HG03175 (cell line): Measurements from ENCODE around the gene SALL1.

ENCODE experiments used
- ATAC-seq: cut with Tn5 transposase; IDR thresholded peaks from one replicate; pipeline ENCODE4 v1.9.1; 2021; ENCODE audit warnings: mild to moderate bottlenecking, moderate library complexity; ENCODE audit not compliant: unreplicated experiment

SALL1 gene

DNA sequence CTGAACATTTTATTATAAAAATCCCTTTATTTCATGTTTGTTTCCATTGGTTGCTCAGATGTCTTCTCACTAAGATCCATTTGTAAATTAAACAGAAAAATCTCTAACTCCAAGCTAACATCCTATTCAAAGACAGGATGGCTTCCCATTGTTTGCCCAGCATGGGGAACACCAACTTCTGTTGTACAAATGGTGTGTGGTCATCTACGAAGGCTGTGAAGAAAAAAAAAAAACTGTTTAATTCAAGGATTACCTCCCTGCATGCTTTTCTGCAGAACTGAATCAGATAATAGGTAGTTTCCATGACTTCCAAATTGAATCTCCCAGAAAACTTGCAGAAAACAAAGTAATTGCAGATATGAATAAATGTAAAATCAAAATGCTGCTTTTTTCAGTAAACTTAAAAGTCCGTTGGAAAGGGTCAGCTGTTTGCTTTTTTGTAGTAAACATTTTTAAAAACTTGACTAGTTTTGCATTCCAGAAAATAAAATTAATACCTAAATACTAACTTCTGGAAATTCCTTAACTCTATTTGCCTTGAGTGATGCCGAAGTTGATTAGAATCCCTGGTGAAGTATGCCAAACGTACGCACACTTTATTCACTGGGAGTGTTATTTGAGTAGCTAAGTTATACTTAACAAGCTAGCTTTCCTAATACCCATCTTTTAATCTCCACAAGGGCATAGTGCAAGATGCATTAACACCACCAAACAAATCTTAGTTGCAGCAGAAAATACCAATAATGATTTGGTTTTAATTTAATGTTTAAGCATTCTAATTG, 7.7 kb downstream of the SALL1 start:
- ATAC-seq: no peak

- no peak for ATAC-seq
Observed at GRCh38 chr16:51141541-51141940, 9.5 kb downstream of the SALL1 start.

GRCh38 chr16:51141106-51141505, 10.0 kb downstream of the SALL1 start:
- ATAC-seq: no peak

GRCh38 chr16:51140112-51140511, 11.0 kb downstream of the SALL1 start:
- no peak for ATAC-seq

DNA sequence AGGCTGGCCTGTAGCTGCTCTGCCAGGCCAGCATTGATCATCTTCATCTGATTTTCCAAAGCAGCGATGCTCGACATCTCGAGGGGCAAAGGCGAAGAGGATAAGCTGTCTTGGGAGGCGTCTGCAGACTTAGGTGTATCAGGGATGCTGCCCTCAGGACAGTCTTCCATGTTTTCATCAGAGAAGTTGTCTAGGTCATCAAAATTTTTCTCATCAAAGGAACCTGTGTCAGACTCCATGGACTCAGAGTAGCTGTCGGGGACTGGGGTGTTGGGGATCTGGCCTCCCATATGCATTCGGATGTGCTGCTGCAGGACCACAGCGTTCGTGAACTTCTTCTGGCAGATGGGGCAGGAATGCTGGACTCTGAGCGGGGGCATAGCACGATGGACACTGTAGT, 11.5 kb downstream of the SALL1 start:
- ATAC-seq: no peak

DNA sequence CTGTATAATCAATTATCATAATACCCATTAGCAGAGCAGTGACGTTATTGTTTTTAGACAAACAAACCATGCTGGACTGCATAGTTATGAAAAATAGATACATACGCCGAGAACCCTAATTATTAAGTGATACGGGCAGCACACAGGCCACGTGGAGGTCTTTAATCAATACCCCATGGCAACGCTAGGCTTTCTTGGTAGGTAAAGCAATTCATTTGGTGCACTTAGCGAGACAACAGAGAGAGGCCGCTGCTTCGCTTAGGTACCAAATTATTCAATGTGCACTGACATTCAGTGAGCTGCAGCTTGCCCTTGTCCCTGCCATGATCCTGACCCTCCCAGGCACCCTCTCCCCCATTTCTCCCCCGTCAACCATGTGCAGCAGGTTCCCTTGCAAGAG, 12.9 kb downstream of the SALL1 start:
- no peak for ATAC-seq

GRCh38 chr16:51137097-51137496, 14.0 kb downstream of the SALL1 start:
- ATAC-seq: no peak

GRCh38 chr16:51134876-51135275, 16.2 kb downstream of the SALL1 start:
- ATAC-seq: no peak

GRCh38 chr16:51134269-51134812, 16.7 kb downstream of the SALL1 start:
- no peak for ATAC-seq

DNA sequence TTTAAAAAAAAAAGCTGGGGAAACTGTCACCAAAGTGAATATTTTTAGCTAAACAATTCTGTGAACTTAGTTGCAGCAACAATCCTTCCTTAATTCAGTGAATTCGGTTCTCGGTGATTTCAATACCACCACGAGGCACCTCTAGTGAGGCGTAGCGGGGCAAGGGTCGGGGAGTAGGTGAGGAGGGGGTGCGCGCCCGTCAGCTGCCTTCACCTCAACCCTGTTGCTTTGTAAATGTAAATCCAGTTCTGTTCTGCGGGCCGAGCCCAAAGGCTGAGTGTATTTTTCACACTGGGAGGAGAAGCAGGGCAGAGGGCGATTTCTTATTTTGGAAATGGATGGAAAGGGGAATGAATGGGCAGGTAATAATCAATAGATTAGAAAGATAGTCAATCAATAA, 17.4 kb downstream of the SALL1 start:
- ATAC-seq: no peak

DNA sequence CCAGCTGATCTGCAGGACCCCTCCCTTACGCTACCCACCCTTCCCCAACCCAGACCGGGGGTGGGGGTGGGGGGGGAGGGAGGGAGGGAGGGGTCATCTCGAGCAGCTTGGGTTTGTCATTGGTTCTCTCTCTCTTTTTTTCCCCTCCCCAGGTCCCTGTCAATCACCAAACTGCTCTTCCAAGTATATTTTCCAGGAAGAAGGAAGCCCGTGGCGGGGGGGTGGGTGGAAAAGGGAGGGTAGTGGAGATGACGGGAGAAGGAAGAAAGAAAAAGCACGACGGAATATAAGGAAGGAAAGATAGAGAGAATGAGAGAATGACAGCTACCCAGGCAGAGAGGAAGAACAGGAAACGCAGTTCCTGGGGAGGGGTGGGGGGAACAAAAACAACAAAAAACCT, 17.9 kb downstream of the SALL1 start:
- ATAC-seq: no peak

DNA sequence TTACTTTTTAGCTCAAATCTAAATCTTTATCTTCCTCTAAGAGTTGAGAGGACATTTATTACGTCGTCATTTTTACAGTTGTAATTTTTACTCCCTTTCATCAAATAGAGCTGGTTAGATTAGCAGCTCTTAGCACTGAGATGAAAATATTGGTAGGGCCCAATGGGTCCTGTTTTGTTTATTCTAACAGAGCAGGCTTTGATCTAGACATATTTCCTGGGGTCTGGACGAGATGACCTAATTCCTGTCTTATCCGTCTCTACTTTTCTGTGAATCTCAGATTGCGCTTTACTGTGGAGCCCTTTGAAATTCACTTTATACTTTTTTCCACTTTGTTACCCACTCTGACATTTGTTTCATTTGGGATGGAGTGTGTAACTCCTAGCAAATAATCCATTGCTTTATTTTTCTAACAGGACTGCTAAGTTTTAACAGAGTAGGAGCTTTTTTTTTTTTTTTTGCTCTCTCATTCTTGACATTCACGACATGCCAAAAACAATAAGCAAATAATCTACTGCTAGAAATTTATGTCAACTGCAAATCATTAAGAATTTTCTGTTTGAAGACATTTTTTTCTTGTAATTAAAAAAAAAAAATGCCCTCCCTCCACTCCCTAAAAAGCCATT, 18.5 kb downstream of the SALL1 start:
- no peak for ATAC-seq

- ATAC-seq: no peak
Observed at GRCh38 chr16:51131619-51132018, 19.5 kb downstream of the SALL1 start.

DNA sequence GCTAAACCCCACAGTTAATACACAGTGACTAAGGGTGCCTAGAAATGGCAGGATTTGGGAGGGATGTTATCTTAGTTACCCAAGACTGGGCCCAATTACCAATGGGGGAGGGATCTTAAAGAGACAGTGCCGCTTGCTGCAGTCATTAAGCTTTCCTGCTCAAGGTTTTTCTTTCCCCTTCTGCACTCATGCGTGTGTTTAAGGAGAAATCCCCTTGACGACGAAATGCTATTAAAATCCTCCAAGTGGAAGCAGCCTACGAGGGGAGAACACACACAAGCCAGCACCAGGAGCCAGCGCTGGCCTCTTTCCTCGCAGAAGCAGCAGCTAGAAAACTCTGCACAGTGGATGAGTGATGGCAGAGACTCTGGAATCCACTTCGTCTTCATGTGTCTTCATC, 22.0 kb downstream of the SALL1 start:
- ATAC-seq: no peak

DNA sequence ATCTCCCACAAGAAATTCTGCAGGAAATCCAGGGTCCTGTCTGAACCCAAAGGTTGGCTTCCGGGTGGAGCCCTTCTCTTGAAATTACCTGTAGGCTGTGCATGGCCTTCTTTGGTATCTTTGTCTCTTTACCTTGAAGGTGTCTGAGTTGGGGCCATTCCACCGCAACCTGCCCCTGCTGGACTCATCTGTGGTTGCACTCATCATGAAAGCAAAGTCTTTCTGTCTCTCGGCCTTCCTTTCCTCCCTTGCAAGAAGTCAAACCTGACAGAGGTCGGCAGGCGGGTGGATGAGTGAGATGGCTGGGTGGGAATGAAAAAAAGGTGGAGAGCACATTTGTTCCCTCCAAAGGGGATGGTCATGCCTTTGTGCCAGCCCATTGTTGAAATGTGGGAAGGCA, 25.1 kb downstream of the SALL1 start:
- ATAC-seq: no peak

- ATAC-seq: no peak
Observed at GRCh38 chr16:51124896-51125295, 26.2 kb downstream of the SALL1 start.

DNA sequence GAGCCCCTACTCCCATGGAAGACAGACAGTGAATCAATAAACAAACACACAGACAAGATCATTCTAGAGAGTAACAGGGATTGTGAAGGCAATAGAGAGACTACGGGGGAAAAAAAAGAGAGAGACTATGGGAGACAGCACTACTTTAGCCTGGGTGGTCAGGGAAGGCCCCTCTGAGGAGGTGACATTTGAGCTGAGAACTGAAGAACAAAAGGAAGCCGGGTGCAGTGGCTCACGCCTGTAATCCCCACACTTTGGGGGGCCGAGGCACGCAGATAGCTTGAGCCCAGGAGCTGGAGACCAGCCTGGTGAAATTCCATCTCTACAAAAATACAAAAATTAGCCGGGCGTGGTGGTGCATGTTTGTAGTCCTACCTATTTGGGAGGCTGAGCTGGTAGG, 29.2 kb downstream of the SALL1 start:
- ATAC-seq: no peak

DNA sequence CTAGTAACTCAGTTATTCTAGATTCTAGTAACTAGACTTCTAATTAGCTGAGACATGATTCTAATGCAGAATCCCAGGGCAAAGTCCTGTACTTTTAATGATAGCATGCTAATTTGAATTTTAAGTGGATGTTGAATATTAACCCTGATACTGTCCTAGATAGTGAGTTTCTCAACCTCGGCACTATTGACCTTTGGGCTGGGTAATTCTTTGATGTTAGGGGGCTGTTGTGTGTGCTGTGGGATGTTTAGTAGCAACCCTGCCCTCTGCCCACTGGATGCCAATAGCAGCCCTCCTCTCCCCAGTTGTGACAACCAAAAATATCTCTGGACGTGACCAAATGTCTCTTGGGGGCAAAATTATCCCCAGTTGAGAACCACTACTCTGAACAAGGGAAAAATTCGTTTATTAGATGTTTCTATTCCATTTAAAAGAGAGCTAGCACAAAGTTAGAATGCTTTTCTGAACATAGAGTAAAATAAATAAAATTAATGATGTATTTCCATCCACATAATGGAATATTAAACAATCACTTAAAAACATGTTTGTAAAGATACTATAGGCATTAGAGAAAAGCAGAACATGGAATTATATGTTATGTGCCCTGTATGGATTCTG, 30.2 kb downstream of the SALL1 start:
- no peak for ATAC-seq

DNA sequence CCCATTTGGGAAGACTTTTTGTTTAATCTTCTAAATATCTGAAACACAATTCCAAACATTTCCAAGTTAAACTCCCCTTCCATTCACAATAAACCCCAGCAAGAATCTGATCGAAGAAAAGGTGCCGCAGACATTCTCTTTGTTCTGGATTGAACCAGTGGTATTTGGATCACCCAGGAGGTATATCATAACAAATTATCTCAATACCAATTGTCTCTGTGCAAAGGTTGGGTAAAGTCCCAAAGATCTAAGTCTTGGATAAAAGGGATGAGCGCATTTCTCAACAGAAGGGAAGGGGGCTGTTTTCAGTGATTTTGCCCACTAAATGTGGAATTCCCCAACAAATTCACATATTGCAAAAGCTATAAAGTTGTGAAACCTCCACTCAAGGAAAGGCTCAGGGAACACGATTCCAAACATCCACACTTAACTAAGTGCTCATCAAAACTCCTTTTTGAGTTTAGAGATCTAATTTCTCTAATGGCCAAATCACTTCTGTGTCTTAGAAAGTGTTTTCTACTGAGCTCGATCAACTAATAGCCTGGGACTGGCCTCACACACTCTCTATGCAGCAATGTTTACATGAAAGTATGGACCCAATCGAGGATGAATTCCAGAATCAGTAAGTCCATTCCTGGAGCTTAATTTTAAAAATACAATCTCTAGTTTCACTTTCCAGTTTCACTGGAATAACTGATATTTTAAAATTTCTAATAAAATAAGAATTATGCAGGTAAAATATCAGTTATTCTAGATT, 30.9 kb downstream of the SALL1 start:
- no peak for ATAC-seq

DNA sequence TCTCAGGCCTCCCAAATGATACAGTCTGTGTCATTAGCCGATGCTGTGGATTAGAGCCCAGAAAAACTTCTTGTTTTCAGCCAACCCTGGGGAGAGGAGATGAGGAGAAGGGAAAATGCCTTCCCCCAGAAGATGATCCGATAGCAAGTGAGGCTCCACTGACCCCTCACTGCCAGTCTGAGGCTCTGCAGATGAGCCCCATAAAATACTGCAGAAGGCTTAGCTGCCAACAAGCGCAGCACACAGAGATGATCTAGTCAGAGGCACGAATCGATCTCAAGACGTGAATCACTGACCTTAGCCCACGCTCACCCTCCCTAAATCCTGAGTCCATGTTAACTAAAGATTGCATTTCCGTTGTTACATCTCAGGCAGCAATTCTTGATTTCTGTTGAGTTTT, 31.5 kb downstream of the SALL1 start:
- ATAC-seq: no peak

- ATAC-seq: no peak
Observed at GRCh38 chr16:51116353-51116752, 34.7 kb downstream of the SALL1 start.
